ENCODE data around the gene COL5A1.

DNA sequence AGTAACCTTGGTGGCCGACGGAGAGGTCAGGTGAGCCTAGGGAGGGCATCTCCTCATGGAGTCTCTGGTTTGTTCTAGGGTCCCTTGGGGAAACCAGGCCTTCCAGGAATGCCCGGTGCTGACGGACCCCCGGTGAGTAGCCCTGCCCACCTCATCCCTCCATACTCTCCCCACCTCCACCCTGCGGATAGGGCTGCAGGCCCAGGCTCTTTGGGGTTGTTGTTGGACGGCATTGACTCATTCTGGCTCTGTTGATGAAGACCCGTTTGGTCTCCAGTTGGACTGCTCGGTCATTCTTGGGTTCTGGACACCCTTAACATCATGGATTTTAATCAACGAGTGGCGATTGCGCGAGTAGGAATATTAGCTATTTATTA lies 126.7 kb downstream of the COL5A1 start:
- TF ChIP-seq POLR2AphosphoS5 (IDR thresholded peaks at IDR 0.05; ENCODE audit: low read depth) = no peak
- TF ChIP-seq, protein P1, sequence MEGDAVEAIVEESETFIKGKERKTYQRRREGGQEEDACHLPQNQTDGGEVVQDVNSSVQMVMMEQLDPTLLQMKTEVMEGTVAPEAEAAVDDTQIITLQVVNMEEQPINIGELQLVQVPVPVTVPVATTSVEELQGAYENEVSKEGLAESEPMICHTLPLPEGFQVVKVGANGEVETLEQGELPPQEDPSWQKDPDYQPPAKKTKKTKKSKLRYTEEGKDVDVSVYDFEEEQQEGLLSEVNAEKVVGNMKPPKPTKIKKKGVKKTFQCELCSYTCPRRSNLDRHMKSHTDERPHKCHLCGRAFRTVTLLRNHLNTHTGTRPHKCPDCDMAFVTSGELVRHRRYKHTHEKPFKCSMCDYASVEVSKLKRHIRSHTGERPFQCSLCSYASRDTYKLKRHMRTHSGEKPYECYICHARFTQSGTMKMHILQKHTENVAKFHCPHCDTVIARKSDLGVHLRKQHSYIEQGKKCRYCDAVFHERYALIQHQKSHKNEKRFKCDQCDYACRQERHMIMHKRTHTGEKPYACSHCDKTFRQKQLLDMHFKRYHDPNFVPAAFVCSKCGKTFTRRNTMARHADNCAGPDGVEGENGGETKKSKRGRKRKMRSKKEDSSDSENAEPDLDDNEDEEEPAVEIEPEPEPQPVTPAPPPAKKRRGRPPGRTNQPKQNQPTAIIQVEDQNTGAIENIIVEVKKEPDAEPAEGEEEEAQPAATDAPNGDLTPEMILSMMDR (conservative IDR thresholded peaks at IDR 0.05; ENCODE audit: low read depth in 2 of 2) = no peak

Measured in GM23338 (cell line).